GM21423 (cell line): ENCODE results near the gene BBS9.
"Not testable (repeated sequence)": the region's sequence is repeated elsewhere in the genome, so short reads cannot be mapped to it uniquely, and the experiment has no call there.

Experiments used
- ATAC-seq: cut with Tn5 transposase; IDR thresholded peaks from one replicate; pipeline ENCODE4 v1.9.1; 2021; ENCODE audit warnings: mild to moderate bottlenecking, moderate library complexity; ENCODE audit not compliant: unreplicated experiment

The BBS9 gene

GRCh38 chr7:33477719-33478480 is 348.5 kb downstream of the BBS9 start:
- no peak for ATAC-seq

- not testable (repeated sequence) for ATAC-seq
Observed at GRCh38 chr7:33484476-33484875, 355.1 kb downstream of the BBS9 start.

GRCh38 chr7:33485747-33486493 is 356.6 kb downstream of the BBS9 start:
- ATAC-seq: no peak

GRCh38 chr7:33486633-33487032 is 357.3 kb downstream of the BBS9 start:
- ATAC-seq: no peak

- peak; percentile 76 for ATAC-seq
Observed at GRCh38 chr7:33487998-33488682, 358.8 kb downstream of the BBS9 start.

GRCh38 chr7:33494474-33494873 is 365.1 kb downstream of the BBS9 start:
- no peak for ATAC-seq

- no peak for ATAC-seq
Observed at GRCh38 chr7:33495207-33495606, 365.8 kb downstream of the BBS9 start.

GRCh38 chr7:33497051-33497450 is 367.7 kb downstream of the BBS9 start:
- no peak for ATAC-seq

- no peak for ATAC-seq
Observed at GRCh38 chr7:33500703-33501701, 371.6 kb downstream of the BBS9 start.

GRCh38 chr7:33503014-33503413 is 373.6 kb downstream of the BBS9 start:
- no peak for ATAC-seq

- no peak for ATAC-seq
Observed at GRCh38 chr7:33503736-33504135, 374.4 kb downstream of the BBS9 start.

- ATAC-seq: no peak
Observed at GRCh38 chr7:33504266-33504665, 374.9 kb downstream of the BBS9 start.

GRCh38 chr7:33509206-33509605 is 379.8 kb downstream of the BBS9 start:
- ATAC-seq: no peak

GRCh38 chr7:33511778-33512177 is 382.4 kb downstream of the BBS9 start:
- ATAC-seq: no peak

GRCh38 chr7:33516568-33516967 is 387.2 kb downstream of the BBS9 start:
- ATAC-seq: no peak

- ATAC-seq: no peak
Observed at GRCh38 chr7:33517191-33517590, 387.8 kb downstream of the BBS9 start.

- not testable (repeated sequence) for ATAC-seq
Observed at GRCh38 chr7:33527008-33527407, 397.6 kb downstream of the BBS9 start.

- ATAC-seq: not testable (repeated sequence)
Observed at GRCh38 chr7:33527613-33528012, 398.2 kb downstream of the BBS9 start.

- ATAC-seq: no peak
Observed at GRCh38 chr7:33529070-33529469, 399.7 kb downstream of the BBS9 start.

- ATAC-seq: no peak
Observed at GRCh38 chr7:33530664-33531063, 401.3 kb downstream of the BBS9 start.
